K562 (cell line): ENCODE results near the gene NUDT15. TPM values are rescaled to one million over a fixed set of nuclear protein-coding genes. Genes with fewer than 3 reads are reported as not detected.

Source experiments
- ARNT ChIP-seq, 2 experiments: fragments of 450-650 bp; IDR thresholded peaks; 2 replicates each; pipeline ENCODE4 v1.6.1; 2016; ENCODE audit warnings: mild to moderate bottlenecking in 1 of 2
- CBX2 ChIP-seq: fragments of 200-600 bp; sonication (generic); IDR thresholded peaks from one replicate; pipeline ENCODE4 v1.6.1; 2012; ENCODE audit warnings: mild to moderate bottlenecking, low read length, inconsistent platforms; ENCODE audit not compliant: insufficient read depth, poor library complexity, severe bottlenecking
- CBX5 ChIP-seq: IDR thresholded peaks from 2 replicates; pipeline ENCODE4 v1.6.1; 2014; ENCODE audit warnings: low read depth, borderline replicate concordance
- CREM ChIP-seq: IDR thresholded peaks from 2 replicates; pipeline ENCODE4 v1.6.1; 2014; ENCODE audit warnings: antibody characterized with exemption, low read depth
- ELF4 ChIP-seq: fragments of 450-650 bp; formaldehyde crosslinking; IDR thresholded peaks from 2 replicates; pipeline ENCODE4 v1.4.0; 2022; ENCODE audit warnings: missing genetic modification characterization
- FOXA3 ChIP-seq, 2 experiments: fragments of 450-650 bp in 1 of 2; sonication (generic) in 1 of 2; formaldehyde crosslinking; IDR thresholded peaks in 1 of 2; conservative IDR thresholded peaks in 1 of 2; 2 replicates each; pipeline versions ENCODE4 v1.4.0 to v1.8.0; 2020 to 2022; ENCODE audit warnings: mild to moderate bottlenecking in 2 of 2, missing genetic modification reagents in 1 of 2
- HNRNPH1 ChIP-seq: fragments of 200-400 bp; formaldehyde crosslinking; optimal IDR thresholded peaks from 2 replicates; pipeline ENCODE3; 2017; ENCODE audit warnings: low read depth, mild to moderate bottlenecking, low read length, moderate library complexity
- JUND ChIP-seq, 2 experiments: IDR thresholded peaks; 2 replicates in 1 of 2; 3 replicates in 1 of 2; pipeline ENCODE4 v1.6.1; 2011; ENCODE audit warnings: borderline replicate concordance in 2 of 2, low read depth in 2 of 2, low read length in 2 of 2, improper control_type of control experiment in 1 of 2, missing biosample characterization in 1 of 2, missing genetic modification characterization in 1 of 2, missing genetic modification reagents in 1 of 2
- NR1H2 ChIP-seq: sonication (generic); formaldehyde crosslinking; IDR thresholded peaks from 2 replicates; pipeline ENCODE4 v1.4.0; 2020; ENCODE audit warnings: mild to moderate bottlenecking, missing genetic modification reagents
- PURB ChIP-seq: sonication (generic); formaldehyde crosslinking; IDR thresholded peaks from 2 replicates; pipeline ENCODE4 v1.9.0; 2021; ENCODE audit warnings: low read depth, mild to moderate bottlenecking, missing genetic modification reagents
- RBM17 ChIP-seq: fragments of 200-400 bp; formaldehyde crosslinking; IDR thresholded peaks from 2 replicates; pipeline ENCODE4 v1.6.1; 2017; ENCODE audit warnings: low read depth, mild to moderate bottlenecking, low read length, borderline replicate concordance
- RNF2 ChIP-seq: sonication (generic); IDR thresholded peaks from 2 replicates; pipeline ENCODE4 v1.6.1; 2016
- TEAD4 ChIP-seq, 2 experiments: sonication (generic) in 1 of 2; formaldehyde crosslinking in 1 of 2; IDR thresholded peaks; 2 replicates each; pipeline versions ENCODE4 v1.6.1 to v1.8.0; 2012 to 2022; ENCODE audit warnings: borderline replicate concordance in 1 of 2, inconsistent platforms in 1 of 2, low read length in 1 of 2, mild to moderate bottlenecking in 1 of 2, missing genetic modification reagents in 1 of 2
- ZNF134 ChIP-seq: fragments of 250-450 bp; sonication (Bioruptor Pico); conservative IDR thresholded peaks from 2 replicates; pipeline ENCODE4 v1.4.0; 2020
- ZNF174 ChIP-seq: fragments of 250-450 bp; sonication (Bioruptor Pico); IDR thresholded peaks from 2 replicates; pipeline ENCODE4 v1.4.0; 2020; ENCODE audit warnings: mild to moderate bottlenecking
- ZNF239 ChIP-seq: fragments of 250-450 bp; sonication (Bioruptor Pico); IDR thresholded peaks from 2 replicates; pipeline ENCODE4 v1.4.0; 2020; ENCODE audit warnings: mild to moderate bottlenecking
- polyA plus RNA-seq, 8 experiments: library from polyadenylated mRNA; depleted of rRNA in 4 of 8; stranded (reverse) in 5 of 8; unstranded in 3 of 8; fragments of >200 nt; fragmentation: Nextera tagmentation in 2 of 8; fragmentation: Illumina TruSeq in 1 of 8; extraction: Ambion mirVana in 2 of 8; extraction: Trizol in 1 of 8; gene quantifications; 2 replicates each; pipeline versions ENCODE4 v1.2.1 to v1.2.3, GENCODE V29; 2011 to 2014; ENCODE audit warnings: inconsistent platforms in 1 of 8, missing spikeins in 1 of 8
- total RNA-seq, 7 experiments: library from RNA; depleted of rRNA in 6 of 7; stranded (reverse); fragments of >200 nt in 6 of 7; fragmentation: Illumina TruSeq in 2 of 7; extraction: Trizol in 2 of 7; gene quantifications; 2 replicates each; pipeline versions ENCODE4 v1.2.1 to v1.2.3, GENCODE V29; 2011 to 2021; ENCODE audit warnings: low replicate concordance in 1 of 7
- TF ChIP-seq, protein P1 (sequence below): sonication (generic); IDR thresholded peaks from 2 replicates; pipeline ENCODE4 v1.6.1; 2016
- TF ChIP-seq, protein P2 (sequence below): fragments of 250-450 bp; sonication (Bioruptor Pico); IDR thresholded peaks from 2 replicates; pipeline ENCODE4 v1.4.0; 2020; ENCODE audit warnings: mild to moderate bottlenecking, moderate library complexity
- TF ChIP-seq, protein P3 (sequence below): sonication (generic); formaldehyde crosslinking; IDR thresholded peaks from 2 replicates; pipeline ENCODE4 v1.8.0; 2023; ENCODE audit warnings: mild to moderate bottlenecking, missing genetic modification reagents
- TF ChIP-seq, protein P4 (sequence below): sonication (generic); formaldehyde crosslinking; IDR thresholded peaks from 2 replicates; pipeline ENCODE4 v1.8.0; 2022; ENCODE audit warnings: mild to moderate bottlenecking, missing genetic modification reagents

NUDT15 gene
- total and polyA plus RNA-seq, 9 of the 15 experiments (the other 6 are each of a cell fraction or from before 2014, with no cell fraction given) = 14.2 to 26.9 (median 21.6) TPM

DNA sequence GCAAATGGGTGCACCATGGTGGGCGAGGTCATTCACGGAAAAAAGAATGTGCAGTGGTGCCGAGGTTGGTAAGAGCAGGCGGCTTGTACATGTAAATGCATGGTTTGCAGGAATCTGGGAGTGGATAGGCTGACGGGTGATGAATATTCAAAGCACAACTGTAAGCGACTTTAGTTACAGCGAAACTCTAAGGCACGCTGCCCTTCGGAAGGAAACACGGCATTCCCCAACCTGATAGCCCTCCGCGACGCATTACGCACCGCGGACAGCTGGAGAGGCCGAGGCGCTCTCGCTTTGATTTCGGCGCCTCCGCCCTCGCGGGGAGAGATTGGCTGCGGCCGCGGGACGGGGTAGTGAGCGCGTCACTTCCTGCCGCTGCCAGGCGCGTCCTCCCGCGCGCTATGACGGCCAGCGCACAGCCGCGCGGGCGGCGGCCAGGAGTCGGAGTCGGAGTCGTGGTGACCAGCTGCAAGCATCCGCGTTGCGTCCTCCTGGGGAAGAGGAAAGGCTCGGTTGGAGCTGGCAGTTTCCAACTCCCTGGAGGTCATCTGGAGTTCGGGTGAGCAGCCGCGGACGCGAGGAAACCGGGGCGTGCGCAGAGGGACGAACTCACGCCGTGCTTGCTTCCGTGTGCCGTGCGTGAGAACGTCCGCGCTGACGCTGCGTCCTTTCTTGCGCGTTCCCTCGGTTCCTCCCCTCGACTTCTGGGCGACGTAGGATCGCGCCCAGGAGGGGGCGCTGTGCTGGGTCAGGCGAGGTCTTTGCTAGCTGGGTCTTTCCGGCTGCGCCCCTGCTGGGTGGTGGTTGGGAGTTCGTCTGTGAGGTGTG is at the start of gene NUDT15 (continued):
- peak; percentile 59 for TF ChIP-seq JUND (IDR thresholded peaks at IDR 0.05; ENCODE audit: borderline replicate concordance, low read depth, low read length)
- TF ChIP-seq JUND (tag; IDR thresholded peaks at IDR 0.05; ENCODE audit: borderline replicate concordance, low read depth, low read length) = no peak; the same call in 1 of the 3 replicates
- no peak for TF ChIP-seq ARNT (IDR thresholded peaks at IDR 0.05)
- TF ChIP-seq CREM = peak; percentile 88
- TF ChIP-seq, protein P1, sequence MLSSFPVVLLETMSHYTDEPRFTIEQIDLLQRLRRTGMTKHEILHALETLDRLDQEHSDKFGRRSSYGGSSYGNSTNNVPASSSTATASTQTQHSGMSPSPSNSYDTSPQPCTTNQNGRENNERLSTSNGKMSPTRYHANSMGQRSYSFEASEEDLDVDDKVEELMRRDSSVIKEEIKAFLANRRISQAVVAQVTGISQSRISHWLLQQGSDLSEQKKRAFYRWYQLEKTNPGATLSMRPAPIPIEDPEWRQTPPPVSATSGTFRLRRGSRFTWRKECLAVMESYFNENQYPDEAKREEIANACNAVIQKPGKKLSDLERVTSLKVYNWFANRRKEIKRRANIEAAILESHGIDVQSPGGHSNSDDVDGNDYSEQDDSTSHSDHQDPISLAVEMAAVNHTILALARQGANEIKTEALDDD = no peak
- TF ChIP-seq, protein P2, sequence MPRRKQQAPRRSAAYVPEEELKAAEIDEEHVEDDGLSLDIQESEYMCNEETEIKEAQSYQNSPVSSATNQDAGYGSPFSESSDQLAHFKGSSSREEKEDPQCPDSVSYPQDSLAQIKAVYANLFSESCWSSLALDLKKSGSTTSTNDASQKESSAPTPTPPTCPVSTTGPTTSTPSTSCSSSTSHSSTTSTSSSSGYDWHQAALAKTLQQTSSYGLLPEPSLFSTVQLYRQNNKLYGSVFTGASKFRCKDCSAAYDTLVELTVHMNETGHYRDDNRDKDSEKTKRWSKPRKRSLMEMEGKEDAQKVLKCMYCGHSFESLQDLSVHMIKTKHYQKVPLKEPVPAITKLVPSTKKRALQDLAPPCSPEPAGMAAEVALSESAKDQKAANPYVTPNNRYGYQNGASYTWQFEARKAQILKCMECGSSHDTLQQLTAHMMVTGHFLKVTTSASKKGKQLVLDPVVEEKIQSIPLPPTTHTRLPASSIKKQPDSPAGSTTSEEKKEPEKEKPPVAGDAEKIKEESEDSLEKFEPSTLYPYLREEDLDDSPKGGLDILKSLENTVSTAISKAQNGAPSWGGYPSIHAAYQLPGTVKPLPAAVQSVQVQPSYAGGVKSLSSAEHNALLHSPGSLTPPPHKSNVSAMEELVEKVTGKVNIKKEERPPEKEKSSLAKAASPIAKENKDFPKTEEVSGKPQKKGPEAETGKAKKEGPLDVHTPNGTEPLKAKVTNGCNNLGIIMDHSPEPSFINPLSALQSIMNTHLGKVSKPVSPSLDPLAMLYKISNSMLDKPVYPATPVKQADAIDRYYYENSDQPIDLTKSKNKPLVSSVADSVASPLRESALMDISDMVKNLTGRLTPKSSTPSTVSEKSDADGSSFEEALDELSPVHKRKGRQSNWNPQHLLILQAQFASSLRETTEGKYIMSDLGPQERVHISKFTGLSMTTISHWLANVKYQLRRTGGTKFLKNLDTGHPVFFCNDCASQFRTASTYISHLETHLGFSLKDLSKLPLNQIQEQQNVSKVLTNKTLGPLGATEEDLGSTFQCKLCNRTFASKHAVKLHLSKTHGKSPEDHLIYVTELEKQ (CRISPR knock-in tag) = no peak
- no peak for TF ChIP-seq CBX2
- peak; percentile 9; the same call in 1 of the 2 replicates for TF ChIP-seq ELF4 (CRISPR knock-in tag)
- TF ChIP-seq, protein P3, sequence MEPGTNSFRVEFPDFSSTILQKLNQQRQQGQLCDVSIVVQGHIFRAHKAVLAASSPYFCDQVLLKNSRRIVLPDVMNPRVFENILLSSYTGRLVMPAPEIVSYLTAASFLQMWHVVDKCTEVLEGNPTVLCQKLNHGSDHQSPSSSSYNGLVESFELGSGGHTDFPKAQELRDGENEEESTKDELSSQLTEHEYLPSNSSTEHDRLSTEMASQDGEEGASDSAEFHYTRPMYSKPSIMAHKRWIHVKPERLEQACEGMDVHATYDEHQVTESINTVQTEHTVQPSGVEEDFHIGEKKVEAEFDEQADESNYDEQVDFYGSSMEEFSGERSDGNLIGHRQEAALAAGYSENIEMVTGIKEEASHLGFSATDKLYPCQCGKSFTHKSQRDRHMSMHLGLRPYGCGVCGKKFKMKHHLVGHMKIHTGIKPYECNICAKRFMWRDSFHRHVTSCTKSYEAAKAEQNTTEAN (CRISPR knock-in tag) = no peak; the same call in 1 of the 2 replicates
- peak; percentile 36 for TF ChIP-seq RNF2
- TF ChIP-seq RBM17 = no peak
- TF ChIP-seq TEAD4 (IDR thresholded peaks at IDR 0.05; ENCODE audit: low read length) = peak; percentile 14; the same call in 1 of the 2 replicates
- no peak for TF ChIP-seq TEAD4 (CRISPR knock-in tag; IDR thresholded peaks at IDR 0.05; ENCODE audit: borderline replicate concordance)
- no peak for TF ChIP-seq ZNF134 (CRISPR knock-in tag)
- TF ChIP-seq, protein P4, sequence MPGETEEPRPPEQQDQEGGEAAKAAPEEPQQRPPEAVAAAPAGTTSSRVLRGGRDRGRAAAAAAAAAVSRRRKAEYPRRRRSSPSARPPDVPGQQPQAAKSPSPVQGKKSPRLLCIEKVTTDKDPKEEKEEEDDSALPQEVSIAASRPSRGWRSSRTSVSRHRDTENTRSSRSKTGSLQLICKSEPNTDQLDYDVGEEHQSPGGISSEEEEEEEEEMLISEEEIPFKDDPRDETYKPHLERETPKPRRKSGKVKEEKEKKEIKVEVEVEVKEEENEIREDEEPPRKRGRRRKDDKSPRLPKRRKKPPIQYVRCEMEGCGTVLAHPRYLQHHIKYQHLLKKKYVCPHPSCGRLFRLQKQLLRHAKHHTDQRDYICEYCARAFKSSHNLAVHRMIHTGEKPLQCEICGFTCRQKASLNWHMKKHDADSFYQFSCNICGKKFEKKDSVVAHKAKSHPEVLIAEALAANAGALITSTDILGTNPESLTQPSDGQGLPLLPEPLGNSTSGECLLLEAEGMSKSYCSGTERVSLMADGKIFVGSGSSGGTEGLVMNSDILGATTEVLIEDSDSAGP (CRISPR knock-in tag) = no peak
- TF ChIP-seq ZNF239 (CRISPR knock-in tag) = no peak
- TF ChIP-seq CBX5 = no peak
- no peak for TF ChIP-seq ZNF174 (CRISPR knock-in tag)
- TF ChIP-seq PURB (CRISPR knock-in tag) = no peak
- no peak for TF ChIP-seq HNRNPH1
- no peak for TF ChIP-seq NR1H2 (CRISPR knock-in tag)
- TF ChIP-seq FOXA3 (CRISPR knock-in tag; conservative IDR thresholded peaks at IDR 0.05 in 1 of 2, IDR thresholded peaks at IDR 0.05 in 1 of 2) = no peak
